ENCODE measurements around the gene GNPTAB. TPM values are rescaled to one million over a fixed set of nuclear protein-coding genes. Genes with fewer than 3 reads are reported as not detected.

Gene GNPTAB
- total RNA-seq, 1 experiment from 2014 or later = 14.8 TPM

- ChIA-PET POLR2A (interaction anchor here (1.3 to 1.5 kb wide), 2 partner anchors 47 to 53 kb away, joined by 3 to 4 read pairs; partner anchors contain the start of gene GNPTAB), CTCF (interaction anchor here (0.5 to 3.1 kb wide), 8 partner anchors 8 to 371 kb away, joined by 3 to 16 read pairs (median 4); partner anchors contain the start of gene GNPTAB)
- Mint-ChIP-seq H3K4me1 (ENCODE audit: insufficient read depth, unreplicated experiment) (no peaks in the 10 kb centered on the region), H3K27me3 (ENCODE audit: insufficient read depth, unreplicated experiment) (no peaks in the 10 kb centered on the region), H3K9me3 (ENCODE audit: unreplicated experiment) (no peaks in the 10 kb centered on the region), H3K27ac (ENCODE audit: low read depth, unreplicated experiment) (no peak overlapping the region), H3K36me3 (ENCODE audit: insufficient read depth, unreplicated experiment) (no peaks in the 10 kb centered on the region), H3K4me3 (ENCODE audit: unreplicated experiment) (no peak overlapping the region)
- BruUV-seq (replicated peaks) = no TSS peak
- no peak for DNase-seq (ENCODE audit: unreplicated experiment)
- no peak for TF ChIP-seq CTCF (IDR thresholded peaks at IDR 0.05; ENCODE audit: unreplicated experiment)
- intact Hi-C loops (cut with micrococcal nuclease) = loop anchor here (10.0 kb wide), 1 partner anchor 1037 kb away; no protein-coding TSS in a partner anchor
These were observed 53.3 kb downstream of the GNPTAB start for GRCh38 chr12:101777485-101777884.

DNA sequence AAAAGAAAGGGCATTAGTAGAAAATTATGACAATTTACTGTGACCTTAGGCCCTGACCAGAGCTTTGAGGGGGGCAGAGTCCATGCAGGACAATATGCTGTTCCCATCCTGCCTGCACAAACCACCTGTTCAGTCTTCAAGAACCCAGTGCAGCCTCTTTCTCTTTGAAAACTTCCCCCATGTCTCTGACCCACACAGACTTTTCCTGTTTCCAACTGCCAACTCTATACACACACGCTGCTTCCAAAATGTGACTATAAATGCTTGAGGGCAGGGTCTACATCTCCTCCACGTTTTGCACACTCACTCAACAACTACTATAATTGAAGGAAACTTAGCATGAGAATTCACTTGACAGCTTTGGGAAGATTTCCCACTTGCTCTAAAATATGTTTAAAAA is 54.9 kb downstream of the GNPTAB start:
- Mint-ChIP-seq H3K27me3 (ENCODE audit: insufficient read depth, unreplicated experiment) (no peaks in the 10 kb centered on the region), H3K27ac (ENCODE audit: low read depth, unreplicated experiment) (no peak overlapping the region), H3K4me1 (ENCODE audit: insufficient read depth, unreplicated experiment) (no peaks in the 10 kb centered on the region), H3K4me3 (ENCODE audit: unreplicated experiment) (no peak overlapping the region), H3K36me3 (ENCODE audit: insufficient read depth, unreplicated experiment) (no peaks in the 10 kb centered on the region), H3K9me3 (ENCODE audit: unreplicated experiment) (no peaks in the 10 kb centered on the region)
- ChIA-PET POLR2A (no interaction called here), CTCF (interaction anchor here (1.5 to 3.1 kb wide), 5 partner anchors 16 to 66 kb away, joined by 3 to 16 read pairs (median 7); partner anchors contain the start of gene GNPTAB)
- TF ChIP-seq CTCF (IDR thresholded peaks at IDR 0.05; ENCODE audit: unreplicated experiment) = no peak
- BruUV-seq (replicated peaks) = no TSS peak
- intact Hi-C loops (cut with micrococcal nuclease) = loop anchor here (10.0 kb wide), 1 partner anchor 1039 kb away; no protein-coding TSS in a partner anchor
- DNase-seq (ENCODE audit: unreplicated experiment) = no peak

- intact Hi-C loops (cut with micrococcal nuclease) = loop anchor here (1.0 to 10.0 kb wide), 7 partner anchors 58 to 1104 kb away; partner anchors contain the start of gene IGF1
- peak; percentile 76 for DNase-seq (ENCODE audit: unreplicated experiment)
- no peaks in the 10 kb centered on the region for H3K4me1 Mint-ChIP-seq (ENCODE audit: insufficient read depth, unreplicated experiment)
- H3K9me3 Mint-ChIP-seq (ENCODE audit: unreplicated experiment) = no peaks in the 10 kb centered on the region
- CTCF ChIA-PET = interaction anchor here (0.5 to 3.3 kb wide), 38 partner anchors 8 to 1041 kb away, joined by 3 to 73 read pairs (median 4); partner anchors contain the start of genes GNPTAB and WASHC3
- no TSS peak for BruUV-seq (replicated peaks)
- TF ChIP-seq CTCF (IDR thresholded peaks at IDR 0.05; ENCODE audit: unreplicated experiment) = peak; percentile 94
- H3K27me3 Mint-ChIP-seq (ENCODE audit: insufficient read depth, unreplicated experiment) = no peaks in the 10 kb centered on the region
- peaks cover 7% of the 10 kb centered on the region for H3K36me3 Mint-ChIP-seq (ENCODE audit: insufficient read depth, unreplicated experiment)
- peak overlapping the region; percentile 55 for H3K27ac Mint-ChIP-seq (ENCODE audit: low read depth, unreplicated experiment)
- POLR2A ChIA-PET = interaction anchor here (0.6 to 1.2 kb wide), 7 partner anchors 29 to 366 kb away, joined by 3 to 6 read pairs (median 3); partner anchors contain the start of genes ARL1, GNPTAB and WASHC3
- H3K4me3 Mint-ChIP-seq (ENCODE audit: unreplicated experiment) = no peak overlapping the region
These were observed 57.1 kb downstream of the GNPTAB start for GRCh38 chr12:101773650-101774162.

DNA sequence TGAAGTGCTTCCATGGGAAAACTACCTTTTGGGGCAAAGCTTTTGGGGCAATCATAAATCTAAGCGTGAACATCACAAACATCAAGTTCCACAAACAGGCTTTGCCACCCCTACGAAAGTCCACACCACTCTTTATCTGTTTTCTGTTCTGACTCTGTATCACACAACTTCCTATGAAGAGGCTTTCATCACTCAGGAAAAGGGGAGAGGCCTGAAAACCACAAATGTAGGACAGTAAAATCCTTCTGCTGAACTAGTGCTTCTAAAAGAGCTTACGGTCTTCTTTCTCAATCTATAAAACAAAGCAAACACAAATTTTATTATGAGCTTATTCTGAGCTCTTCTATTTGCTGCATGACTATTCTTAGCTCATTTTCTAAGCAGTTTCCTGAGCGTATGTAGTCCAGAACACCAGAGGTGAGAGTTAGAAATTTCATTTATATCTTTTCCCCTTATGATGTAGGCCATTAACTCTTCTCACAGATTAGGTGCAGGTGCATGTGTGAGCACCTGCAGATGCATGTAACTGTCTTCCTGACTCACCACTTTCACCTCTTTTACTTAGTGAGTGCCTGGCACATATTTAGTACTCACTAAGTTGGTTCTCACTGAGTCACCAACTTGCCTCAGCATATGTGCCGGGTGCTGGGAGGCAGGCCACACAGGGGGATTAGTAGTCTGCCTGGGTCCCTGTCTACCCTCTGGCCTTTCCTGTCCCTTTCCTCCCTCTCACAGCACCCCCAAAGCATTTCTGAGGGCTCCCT is 58.6 kb downstream of the GNPTAB start:
- POLR2A ChIA-PET = interaction anchor here (0.7 kb wide), 1 partner anchor 57 kb away, joined by 3 read pairs; no protein-coding TSS in a partner anchor
- no TSS peak for BruUV-seq (replicated peaks)
- Mint-ChIP-seq H3K9me3 (ENCODE audit: unreplicated experiment) (no peaks in the 10 kb centered on the region), H3K27ac (ENCODE audit: low read depth, unreplicated experiment) (no peak overlapping the region), H3K4me1 (ENCODE audit: insufficient read depth, unreplicated experiment) (no peaks in the 10 kb centered on the region), H3K36me3 (ENCODE audit: insufficient read depth, unreplicated experiment) (peaks cover 7% of the 10 kb centered on the region), H3K4me3 (ENCODE audit: unreplicated experiment) (no peak overlapping the region), H3K27me3 (ENCODE audit: insufficient read depth, unreplicated experiment) (no peaks in the 10 kb centered on the region)
- intact Hi-C loops (cut with micrococcal nuclease) = loop anchor here (5.0 to 10.0 kb wide), 4 partner anchors 360 to 1105 kb away; partner anchors contain the start of gene IGF1
- TF ChIP-seq CTCF (IDR thresholded peaks at IDR 0.05; ENCODE audit: unreplicated experiment) = no peak
- CTCF ChIA-PET = interaction anchor here (0.6 to 3.3 kb wide), 25 partner anchors 8 to 378 kb away, joined by 3 to 73 read pairs (median 3); partner anchors contain the start of genes GNPTAB and SPIC
- DNase-seq (ENCODE audit: unreplicated experiment) = no peak
